ENCODE data around the gene IPO7. TPM values are rescaled to one million over a fixed set of nuclear protein-coding genes. Genes with fewer than 3 reads are reported as not detected.

The IPO7 gene
- total and polyA plus RNA-seq, 10 of the 15 experiments (the other 5 are each of a cell fraction or from before 2014, with no cell fraction given) = 5.0 to 51.4 (median 30.6) TPM

- 0 out of 2 replicates have a peak, but pooled peaks have one; percentile 72 for TF ChIP-seq MLLT1 (IDR thresholded peaks at IDR 0.05)
- TF ChIP-seq SUPT20H (IDR thresholded peaks at IDR 0.05; ENCODE audit: borderline replicate concordance, control insufficient read depth, low read depth, low read length) = no peak
- peak; percentile 89 for TF ChIP-seq KLF5 (IDR thresholded peaks at IDR 0.05; ENCODE audit: partially characterized antibody)
- peak; percentile 96 for TF ChIP-seq CREB1 (IDR thresholded peaks at IDR 0.05; ENCODE audit: low read depth)
- peak; percentile 93 for TF ChIP-seq IKZF1 (conservative IDR thresholded peaks at IDR 0.05)
- peak; percentile 80 for TF ChIP-seq NFYA (IDR thresholded peaks at IDR 0.05; ENCODE audit: borderline replicate concordance, low read depth, low read length)
- peak; percentile 73 for TF ChIP-seq RFX5 (IDR thresholded peaks at IDR 0.05; ENCODE audit: low read depth, low read length)
- TF ChIP-seq ATF3 (IDR thresholded peaks at IDR 0.05; ENCODE audit: borderline replicate concordance, extremely low read depth, low read depth, low read length) = peak; percentile 71; the same call in 1 of the 2 replicates
- peak; percentile 92 for TF ChIP-seq PBX3 (IDR thresholded peaks at IDR 0.05; ENCODE audit: insufficient replicate concordance, low read depth, low read length)
- peak; percentile 79; the same call in 1 of the 2 replicates for TF ChIP-seq RELB (IDR thresholded peaks at IDR 0.05; ENCODE audit: low read depth)
- TF ChIP-seq SREBF1 (IDR thresholded peaks at IDR 0.05; ENCODE audit: low read length) = no peak
- no peak for TF ChIP-seq IRF5 (IDR thresholded peaks at IDR 0.05; ENCODE audit: borderline replicate concordance)
- peak; percentile 95 for TF ChIP-seq ZBTB40 (IDR thresholded peaks at IDR 0.05; ENCODE audit: borderline replicate concordance)
- TF ChIP-seq NR2F1 (conservative IDR thresholded peaks at IDR 0.05) = 0 out of 2 replicates have a peak, but pooled peaks have one; percentile 10
- TF ChIP-seq SRF (IDR thresholded peaks at IDR 0.05; ENCODE audit: low read depth in 2 of 2, low read length in 2 of 2) = 0 out of 4 replicates have a peak, but pooled peaks of 1 of the 2 experiments have one; percentile 32
- TF ChIP-seq BACH1 (IDR thresholded peaks at IDR 0.05; ENCODE audit: borderline replicate concordance) = peak; percentile 73
- TF ChIP-seq TARDBP (IDR thresholded peaks at IDR 0.05; ENCODE audit: borderline replicate concordance) = no peak
- TF ChIP-seq POU2F2 (IDR thresholded peaks at IDR 0.05; ENCODE audit: borderline replicate concordance, low read depth, low read length) = peak; percentile 78; the same call in 2 of the 3 replicates
Measured at GRCh38 chr11:9460322-9461062, 76.0 kb downstream of the IPO7 start, which contains the start of gene ZNF143 (continued).

All from GM12878 (cell line).